Urothelium cell line (cell line): ENCODE results near the gene NSG1.
"Not testable (repeated sequence)": the region's sequence is repeated elsewhere in the genome, so short reads cannot be mapped to it uniquely, and the experiment has no call there.

ENCODE experiments used
- DNase-seq: peaks from one replicate; pipeline ENCODE4 v3.0.0; 2011; ENCODE audit warnings: low spot score, mixed read lengths
- FAIRE-seq: peaks from 2 replicates; lab custom pipeline; 2011; peaks lifted over from hg19 to GRCh38; lab: Jason Lieb, UNC

NSG1 gene

GRCh38 chr4:4461850-4462249, 74.9 kb downstream of the NSG1 start:
- DNase-seq (no peak), FAIRE-seq (no peak)

DNA sequence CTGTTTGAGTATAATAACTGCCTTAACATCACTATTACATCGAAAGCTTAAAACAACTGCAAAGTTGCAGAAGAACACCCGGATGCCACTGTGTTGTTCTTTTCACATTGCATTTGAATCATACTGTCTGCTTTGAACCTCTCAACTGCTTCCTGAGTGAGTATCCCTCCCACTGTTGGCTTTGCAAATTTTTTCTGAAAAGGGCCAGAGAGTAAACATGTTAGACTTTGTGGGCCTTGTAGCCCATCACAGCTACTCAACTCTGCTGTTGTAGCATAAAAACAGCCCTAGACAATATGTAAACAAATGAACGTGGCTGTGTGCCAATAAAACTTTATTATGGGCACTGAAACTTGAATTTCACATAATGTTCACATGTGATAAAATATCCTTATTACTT, 76.1 kb downstream of the NSG1 start:
- no peak for DNase-seq
- no peak for FAIRE-seq

- not testable (repeated sequence) for FAIRE-seq, DNase-seq
Observed at GRCh38 chr4:4465238-4465637, 78.3 kb downstream of the NSG1 start.
